Prostate gland (tissue), 2 donors: ENCODE data around the gene COMT. TPM values are rescaled to one million over a fixed set of nuclear protein-coding genes. Genes with fewer than 3 reads are reported as not detected.
A peak's percentile ranks its signal among the peaks of the same experiment; 100 is the strongest.

Experiments
- DNase-seq: peaks from one replicate; pipeline ENCODE4 v3.0.0-alpha.2; 2019; ENCODE audit warnings: low spot score
- H3K27ac ChIP-seq, 2 donors: fragments of 200-600 bp; sonication (generic); 2 replicates each; pipeline ENCODE4 v1.5.1; 2017 to 2019
- H3K27me3 ChIP-seq: fragments of 200-600 bp; sonication (generic); replicated peaks from 2 replicates; pipeline ENCODE4 v1.5.1; 2019; ENCODE audit not compliant: insufficient read depth
- H3K36me3 ChIP-seq, 2 donors: fragments of 200-600 bp; sonication (generic); 1 replicate in 1 of 2; 2 replicates in 1 of 2; pipeline versions ENCODE4 v1.5.1 to v1.8.1; 2017 to 2019
- H3K4me1 ChIP-seq: fragments of 200-600 bp; sonication (generic); replicated peaks from 2 replicates; pipeline ENCODE4 v1.5.1; 2019
- H3K4me3 ChIP-seq, 2 donors: fragments of 200-600 bp; sonication (generic); 2 replicates each; pipeline ENCODE4 v1.5.1; 2017 to 2019
- H3K9me3 ChIP-seq: fragments of 200-600 bp; sonication (generic); 2 replicates; pipeline ENCODE4 v1.5.1; 2017
- POLR2A ChIP-seq: fragments of 450-650 bp; IDR thresholded peaks from one replicate; pipeline ENCODE4 v1.6.1; 2016; ENCODE audit warnings: antibody characterized with exemption, mild to moderate bottlenecking
- POLR2AphosphoS5 ChIP-seq: sonication (generic); formaldehyde crosslinking; IDR thresholded peaks from one replicate; pipeline ENCODE4 v1.6.1; 2017; ENCODE audit warnings: antibody characterized with exemption
- WGBS: methylation state at CpG from one replicate; pipeline ENCODE4 v1.1.5; 2018; 5-methylcytosine and 5-hydroxymethylcytosine counted together
- intact Hi-C: fragments of 100-400 bp; cut with DNase I; formaldehyde crosslinking; loops from one replicate; pipeline ENCODE4 v1.14.2; 2022
- total RNA-seq, 2 donors: library from RNA; depleted of rRNA; stranded (reverse); fragments of >200 nt; gene quantifications; one replicate each; pipeline ENCODE4 v1.1.0, GENCODE V29; 2016
- TF ChIP-seq, protein P1 (sequence below), 4 experiments: fragments of 200-600 bp in 2 of 4; fragments of 450-650 bp in 2 of 4; sonication (generic) in 2 of 4; IDR thresholded peaks; 1 replicate in 3 of 4; 2 replicates in 1 of 4; pipeline ENCODE4 v1.5.1; 2016 to 2019; ENCODE audit warnings: antibody characterized with exemption in 4 of 4, mild to moderate bottlenecking in 2 of 4, moderate library complexity in 2 of 4

Gene COMT
- total RNA-seq = 100 to 1,000 TPM; 456 to 513 TPM

DNA sequence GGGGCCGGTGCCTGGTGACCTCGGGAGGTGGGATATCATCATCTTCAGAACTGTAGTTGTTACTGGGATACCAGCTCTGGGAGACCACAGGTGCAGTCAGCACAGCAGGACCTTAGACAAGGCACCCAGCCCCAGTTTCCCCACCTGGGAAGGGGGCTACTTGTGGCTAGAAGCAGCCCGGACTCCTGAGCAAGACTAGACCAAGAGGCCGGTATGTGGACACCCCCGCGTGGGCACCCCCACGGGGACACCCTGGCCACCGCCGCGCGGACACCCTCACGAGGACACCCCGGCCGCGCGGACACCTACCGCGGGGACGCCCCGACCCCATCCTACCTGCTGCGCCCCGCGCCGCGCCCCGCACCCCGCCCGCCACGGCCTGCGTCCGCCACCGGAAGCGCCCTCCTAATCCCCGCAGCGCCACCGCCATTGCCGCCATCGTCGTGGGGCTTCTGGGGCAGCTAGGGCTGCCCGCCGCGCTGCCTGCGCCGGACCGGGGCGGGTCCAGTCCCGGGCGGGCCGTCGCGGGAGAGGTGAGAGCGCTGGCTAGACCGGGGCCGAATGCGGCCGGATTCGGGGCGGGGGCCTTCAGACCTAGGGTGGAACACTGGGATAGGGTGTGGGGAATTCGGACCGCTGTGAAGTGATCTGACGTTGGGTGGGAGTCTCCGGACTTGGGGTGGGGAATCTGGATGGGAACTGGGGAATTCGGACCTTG lies at the start of gene COMT, which contains the start of gene TXNRD2:
Gene COMT (plus strand): TSS at position 408 of the 718 bp plus-strand sequence. CDS start 20,755 bp downstream, outside the sequence.
Gene TXNRD2 (minus strand): TSS at position 454 of the 718 bp plus-strand sequence. CDS start 15 bp downstream, at position 439.
- peak; percentile 54 for DNase-seq
- peak within 1 kb of the TSS; percentile 81 to 95 for H3K4me3 ChIP-seq
- no peaks in the 10 kb centered on the region for H3K9me3 ChIP-seq
- TF ChIP-seq POLR2A = peak; percentile 43
- TF ChIP-seq, protein P1, sequence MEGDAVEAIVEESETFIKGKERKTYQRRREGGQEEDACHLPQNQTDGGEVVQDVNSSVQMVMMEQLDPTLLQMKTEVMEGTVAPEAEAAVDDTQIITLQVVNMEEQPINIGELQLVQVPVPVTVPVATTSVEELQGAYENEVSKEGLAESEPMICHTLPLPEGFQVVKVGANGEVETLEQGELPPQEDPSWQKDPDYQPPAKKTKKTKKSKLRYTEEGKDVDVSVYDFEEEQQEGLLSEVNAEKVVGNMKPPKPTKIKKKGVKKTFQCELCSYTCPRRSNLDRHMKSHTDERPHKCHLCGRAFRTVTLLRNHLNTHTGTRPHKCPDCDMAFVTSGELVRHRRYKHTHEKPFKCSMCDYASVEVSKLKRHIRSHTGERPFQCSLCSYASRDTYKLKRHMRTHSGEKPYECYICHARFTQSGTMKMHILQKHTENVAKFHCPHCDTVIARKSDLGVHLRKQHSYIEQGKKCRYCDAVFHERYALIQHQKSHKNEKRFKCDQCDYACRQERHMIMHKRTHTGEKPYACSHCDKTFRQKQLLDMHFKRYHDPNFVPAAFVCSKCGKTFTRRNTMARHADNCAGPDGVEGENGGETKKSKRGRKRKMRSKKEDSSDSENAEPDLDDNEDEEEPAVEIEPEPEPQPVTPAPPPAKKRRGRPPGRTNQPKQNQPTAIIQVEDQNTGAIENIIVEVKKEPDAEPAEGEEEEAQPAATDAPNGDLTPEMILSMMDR (IDR thresholded peaks at IDR 0.05) = no peak
- peak within 1 kb of the TSS; percentile 95 to 98 for H3K27ac ChIP-seq
- WGBS = under 1% methylated on average over 44 of the region's 63 CpGs
- intact Hi-C loops = no loop called here
- H3K4me1 ChIP-seq = peaks cover 14% of the 10 kb centered on the region
- H3K36me3 ChIP-seq = no peaks in the 10 kb centered on the region
- H3K27me3 ChIP-seq = no peaks in the 10 kb centered on the region

DNA sequence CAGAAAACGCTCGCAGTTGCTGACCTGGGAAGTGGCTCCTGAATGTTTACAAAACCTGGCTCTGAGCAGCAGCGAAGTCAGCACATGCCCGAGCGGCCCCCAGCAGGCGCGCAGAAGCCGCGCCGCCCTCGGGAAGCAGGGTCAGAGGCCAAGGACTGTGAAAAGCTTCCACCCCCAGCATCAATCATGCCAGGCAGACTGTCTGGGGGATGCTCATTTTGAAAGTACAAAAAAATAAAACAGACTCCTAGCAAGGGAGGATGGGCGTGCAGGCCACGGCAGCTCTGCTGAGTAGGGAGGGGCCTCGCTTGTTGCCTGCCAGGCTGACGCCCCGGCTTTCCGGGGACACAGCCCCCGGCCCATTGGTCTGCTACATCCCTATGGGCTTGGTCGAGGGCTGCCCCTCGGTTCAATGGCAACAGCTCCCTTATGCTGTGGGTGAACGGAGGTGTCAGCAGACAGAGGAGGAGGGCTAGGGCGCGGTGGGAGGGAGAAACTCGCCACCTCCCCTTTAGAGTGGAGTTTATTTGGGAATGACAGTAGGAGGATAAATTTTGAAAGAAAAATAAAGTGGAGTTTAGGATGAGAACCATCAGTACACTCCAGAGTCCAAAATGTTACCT lies 49.2 kb upstream of the COMT start:
- Histone ChIP-seq H3K9me3 (no peaks in the 10 kb centered on the region), H3K36me3 (no peaks in the 10 kb centered on the region), H3K4me1 (peaks cover 21% of the 10 kb centered on the region), H3K27ac (peak overlapping the region; percentile 47 to 53), H3K4me3 (no peak overlapping the region), H3K27me3 (no peaks in the 10 kb centered on the region)
- intact Hi-C loops = no loop called here
- 26% methylated on average over 24 of the region's 24 CpGs for WGBS
- TF ChIP-seq POLR2A = no peak
- TF ChIP-seq, protein P1 (IDR thresholded peaks at IDR 0.05) = no peak
- no peak for TF ChIP-seq POLR2AphosphoS5
- no peak for DNase-seq

DNA sequence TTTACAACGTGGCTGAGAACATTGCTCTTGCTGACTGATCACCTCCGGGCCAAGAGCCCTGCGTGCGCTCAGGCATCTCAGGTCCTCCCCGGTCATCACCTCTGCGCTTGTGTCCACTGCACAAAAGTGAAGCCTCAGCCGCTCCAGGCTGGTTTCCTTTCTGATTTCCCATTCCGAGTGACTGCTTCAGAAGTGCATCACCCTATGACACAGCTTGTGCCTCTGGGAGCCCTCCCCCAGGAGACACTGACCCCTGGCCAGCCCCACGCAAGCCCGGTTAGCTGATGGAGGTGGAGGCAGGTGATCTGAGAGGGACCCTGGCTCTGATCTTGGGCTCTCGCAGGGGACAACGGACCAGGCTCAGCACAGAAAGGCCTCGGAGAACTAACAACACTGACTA lies 48.6 kb upstream of the COMT start:
- WGBS = 73% methylated on average over 13 of the region's 13 CpGs
- Histone ChIP-seq H3K27me3 (no peaks in the 10 kb centered on the region), H3K36me3 (no peaks in the 10 kb centered on the region), H3K9me3 (no peaks in the 10 kb centered on the region), H3K4me1 (peaks cover 21% of the 10 kb centered on the region), H3K27ac (peak overlapping the region; percentile 39 to 47), H3K4me3 (no peak overlapping the region)
- intact Hi-C loops = no loop called here
- TF ChIP-seq POLR2A (no peak), POLR2AphosphoS5 (no peak)
- TF ChIP-seq, protein P1 (IDR thresholded peaks at IDR 0.05) = no peak
- no peak for DNase-seq

DNA sequence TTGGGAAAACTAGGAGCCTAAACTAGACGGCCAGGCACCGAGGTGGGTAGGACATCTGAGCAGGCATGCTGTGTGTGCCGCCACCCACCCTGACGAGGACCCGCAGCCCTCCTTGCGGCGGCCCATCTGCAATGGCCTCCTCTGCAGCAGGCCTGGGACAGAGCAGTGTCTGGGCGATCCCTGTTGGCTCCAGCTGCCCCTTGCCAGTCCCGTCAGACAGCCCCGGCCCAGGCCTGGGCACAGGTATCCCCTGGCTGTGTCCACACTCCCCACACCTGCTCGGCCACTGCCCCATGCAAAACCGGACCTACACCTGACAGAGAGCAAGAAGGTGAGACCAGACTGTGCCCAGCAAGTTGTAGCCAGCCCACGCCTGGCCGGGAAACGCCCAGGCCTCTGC lies 48.2 kb upstream of the COMT start:
- peak overlapping the region; percentile 39 to 47 for H3K27ac ChIP-seq
- peaks cover 21% of the 10 kb centered on the region for H3K4me1 ChIP-seq
- intact Hi-C loops = no loop called here
- TF ChIP-seq, protein P1 (IDR thresholded peaks at IDR 0.05) = no peak
- no peak for DNase-seq
- no peaks in the 10 kb centered on the region for H3K9me3 ChIP-seq
- no peaks in the 10 kb centered on the region for H3K36me3 ChIP-seq
- WGBS = 90% methylated on average over 15 of the region's 15 CpGs
- H3K27me3 ChIP-seq = no peaks in the 10 kb centered on the region
- H3K4me3 ChIP-seq = no peak overlapping the region
